GM13977 (cell line): Measurements from ENCODE around the gene TMCO5A.

Experiments used
- DNase-seq: peaks from one replicate; pipeline ENCODE4 v3.0.0; 2012; ENCODE audit warnings: low spot score
- in situ Hi-C: fragments of 300-500 bp; cut with MboI; formaldehyde crosslinking; loops from one replicate; pipeline ENCODE4 v1.12.0; 2022; ENCODE audit warnings: low sequenced_read_pairs, low pct_unique_long_range_greater_than_20kb, mixed read lengths, inconsistent platforms; ENCODE audit not compliant: unreplicated experiment
- TF ChIP-seq, protein P1 (sequence below): IDR thresholded peaks from 2 replicates; pipeline ENCODE4 v1.5.1; 2012; ENCODE audit warnings: mild to moderate bottlenecking, control low read depth; ENCODE audit not compliant: insufficient read depth; ENCODE audit errors: extremely low read depth, missing control alignments

Gene TMCO5A

DNA sequence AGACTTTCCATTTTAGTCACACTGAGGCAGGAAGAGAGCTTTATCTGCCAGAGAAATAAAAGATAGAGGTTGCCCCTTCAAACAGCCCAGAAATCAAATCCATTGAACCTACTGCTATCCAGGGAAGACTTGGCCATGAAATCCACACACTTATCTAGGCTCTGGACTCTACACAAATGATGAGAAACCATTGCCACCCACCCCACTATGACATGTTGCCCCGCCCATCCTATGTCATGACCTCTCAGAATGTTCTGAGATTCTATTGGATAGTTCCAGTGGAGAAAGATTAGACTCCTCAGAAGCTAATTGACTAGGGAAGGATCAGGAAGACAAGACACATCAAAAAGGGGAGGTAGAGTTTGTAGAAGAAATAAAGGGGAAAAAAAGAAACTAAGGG, at the start of gene TMCO5A:
TSS of gene TMCO5A (plus strand) at position 301 of the 400 bp plus-strand sequence. CDS start 1,684 bp downstream, outside the sequence.
- TF ChIP-seq, protein P1, sequence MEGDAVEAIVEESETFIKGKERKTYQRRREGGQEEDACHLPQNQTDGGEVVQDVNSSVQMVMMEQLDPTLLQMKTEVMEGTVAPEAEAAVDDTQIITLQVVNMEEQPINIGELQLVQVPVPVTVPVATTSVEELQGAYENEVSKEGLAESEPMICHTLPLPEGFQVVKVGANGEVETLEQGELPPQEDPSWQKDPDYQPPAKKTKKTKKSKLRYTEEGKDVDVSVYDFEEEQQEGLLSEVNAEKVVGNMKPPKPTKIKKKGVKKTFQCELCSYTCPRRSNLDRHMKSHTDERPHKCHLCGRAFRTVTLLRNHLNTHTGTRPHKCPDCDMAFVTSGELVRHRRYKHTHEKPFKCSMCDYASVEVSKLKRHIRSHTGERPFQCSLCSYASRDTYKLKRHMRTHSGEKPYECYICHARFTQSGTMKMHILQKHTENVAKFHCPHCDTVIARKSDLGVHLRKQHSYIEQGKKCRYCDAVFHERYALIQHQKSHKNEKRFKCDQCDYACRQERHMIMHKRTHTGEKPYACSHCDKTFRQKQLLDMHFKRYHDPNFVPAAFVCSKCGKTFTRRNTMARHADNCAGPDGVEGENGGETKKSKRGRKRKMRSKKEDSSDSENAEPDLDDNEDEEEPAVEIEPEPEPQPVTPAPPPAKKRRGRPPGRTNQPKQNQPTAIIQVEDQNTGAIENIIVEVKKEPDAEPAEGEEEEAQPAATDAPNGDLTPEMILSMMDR: no peak
- no peak for DNase-seq
- in situ Hi-C loops: no loop called here

DNA sequence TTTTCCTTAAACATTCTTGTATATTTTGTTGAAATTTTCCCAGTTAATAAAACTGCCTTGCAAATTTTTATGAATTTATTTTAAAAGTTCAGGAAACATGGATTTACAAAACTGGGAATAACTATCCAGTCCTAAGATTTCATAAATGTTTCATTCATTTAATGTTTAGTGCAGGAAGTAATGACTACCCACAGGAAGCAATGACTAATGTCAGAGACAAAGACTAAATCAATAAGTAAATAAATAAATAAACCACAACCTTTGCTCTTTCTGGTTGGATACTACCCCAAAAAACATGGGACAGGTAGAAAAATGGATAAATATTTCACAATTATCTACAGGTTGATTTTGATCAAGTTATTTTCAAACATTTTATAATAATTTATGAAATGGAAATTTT, 48.8 kb upstream of the TMCO5A start:
- no peak for DNase-seq
- in situ Hi-C loops: loop anchor here (25.0 kb wide), 2 partner anchors 998 to 1373 kb away; no protein-coding TSS in a partner anchor
- TF ChIP-seq, protein P1: no peak

DNA sequence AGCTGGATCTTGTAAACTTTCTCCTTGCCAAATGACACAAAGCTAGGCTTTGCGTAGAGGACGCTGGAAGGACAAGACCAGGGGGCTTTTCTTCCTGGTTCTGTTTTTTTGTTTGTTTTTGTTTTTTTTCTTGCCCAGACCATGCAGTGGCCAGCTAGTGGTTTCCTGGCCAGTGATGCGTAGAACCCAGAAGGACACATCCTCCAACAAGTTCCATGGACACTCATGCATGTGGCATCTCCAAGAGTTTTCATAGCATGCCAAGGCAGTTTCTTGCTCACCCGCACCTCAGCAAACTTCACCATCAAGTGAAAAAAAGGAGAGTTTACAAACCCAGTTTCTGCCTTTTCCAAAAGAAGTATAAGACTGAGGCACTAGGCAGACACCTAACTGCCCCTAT, 46.1 kb upstream of the TMCO5A start:
- TF ChIP-seq, protein P1: no peak
- DNase-seq: no peak
- in situ Hi-C loops: loop anchor here (25.0 kb wide), 2 partner anchors 1001 to 1376 kb away; no protein-coding TSS in a partner anchor

DNA sequence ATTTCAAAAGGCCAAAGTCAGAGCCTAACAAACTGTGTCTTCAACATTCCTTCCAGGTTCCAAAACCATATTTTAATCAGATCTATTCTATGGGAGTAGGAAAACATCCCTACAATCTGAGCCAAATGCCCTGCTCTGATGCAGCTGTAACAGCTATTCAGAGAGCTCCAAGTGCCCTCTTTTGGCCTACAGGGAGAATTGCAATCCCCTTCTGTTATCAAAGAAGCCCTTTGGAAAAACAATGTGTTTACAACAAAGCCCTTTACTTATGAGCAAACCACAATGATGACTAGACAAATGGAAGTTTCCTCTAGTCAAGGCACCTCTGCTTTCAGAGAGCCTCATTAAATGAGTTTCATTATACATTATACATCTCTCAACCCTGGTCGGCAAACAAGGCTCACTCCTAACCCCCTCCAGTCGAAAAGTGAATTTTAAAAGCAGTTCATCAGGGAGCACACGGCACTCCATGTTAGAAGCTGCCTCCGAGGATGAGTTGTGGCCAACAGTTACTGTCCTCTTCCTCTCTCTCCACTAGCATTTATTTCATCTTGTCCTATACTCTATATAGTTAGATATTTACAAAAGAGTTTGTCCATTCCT, 42.6 kb upstream of the TMCO5A start:
- TF ChIP-seq, protein P1: peak; percentile 77
- in situ Hi-C loops: loop anchor here (25.0 kb wide), 2 partner anchors 1005 to 1380 kb away; no protein-coding TSS in a partner anchor

DNA sequence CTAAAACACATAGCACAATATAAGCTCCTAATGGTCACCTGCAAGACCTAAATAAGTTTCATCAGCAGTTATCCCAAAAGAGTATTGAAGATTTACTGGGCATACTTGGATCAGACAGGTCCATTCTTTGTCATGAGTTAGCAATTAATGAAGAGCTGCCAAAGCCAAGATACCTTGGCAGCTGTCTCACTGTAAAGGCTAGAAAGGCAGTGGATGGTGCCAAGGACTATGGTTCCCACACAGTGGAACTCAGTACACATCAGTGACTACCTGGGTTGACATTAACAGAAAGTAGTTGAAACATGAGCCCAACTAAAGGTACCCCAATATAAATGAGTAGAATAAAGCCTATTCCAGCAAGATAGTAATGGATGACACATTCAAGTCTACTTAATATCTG, 41.1 kb upstream of the TMCO5A start:
- TF ChIP-seq, protein P1: no peak
- in situ Hi-C loops: loop anchor here (25.0 kb wide), 2 partner anchors 1006 to 1381 kb away; no protein-coding TSS in a partner anchor
- DNase-seq: no peak

More for the DNA sequence above, 42.6 kb upstream of the TMCO5A start:
- peak; percentile 5 for DNase-seq

DNA sequence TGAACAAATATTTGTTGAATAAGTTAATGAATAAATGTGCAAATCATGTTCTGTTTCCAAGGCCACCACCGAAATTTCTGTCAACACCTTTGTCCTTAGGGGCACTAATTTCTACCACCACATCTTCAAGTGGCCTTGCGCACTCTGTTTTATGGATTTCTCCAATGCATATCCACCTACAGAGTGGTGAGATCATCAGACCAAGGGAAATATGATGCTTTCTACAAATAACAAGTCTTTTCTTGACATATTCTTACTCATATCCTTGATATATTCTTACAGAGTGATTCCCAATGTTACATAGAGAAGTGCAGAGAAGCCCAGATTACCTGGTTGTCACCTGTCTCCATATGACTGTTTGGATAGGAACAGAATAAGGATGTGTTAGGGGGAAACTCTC, 36.1 kb upstream of the TMCO5A start:
- TF ChIP-seq, protein P1: no peak
- no peak for DNase-seq
- in situ Hi-C loops: loop anchor here (25.0 kb wide), 2 partner anchors 1011 to 1386 kb away; no protein-coding TSS in a partner anchor
